Measurements from ENCODE around the gene HERPUD2.
"Not testable (repeated sequence)": the region's sequence is repeated elsewhere in the genome, so short reads cannot be mapped to it uniquely, and the experiment has no call there.

Gene HERPUD2

GRCh38 chr7:35677582-35678356, 17.2 kb downstream of the HERPUD2 start:
- no peak for TF ChIP-seq ZNF274 (IDR thresholded peaks at IDR 0.05; ENCODE audit: low read depth, low read length)
- no peak overlapping the region for H3K4me3 ChIP-seq (ENCODE audit: low read length)

- TF ChIP-seq ZNF274 (IDR thresholded peaks at IDR 0.05; ENCODE audit: low read depth, low read length): no peak
- no peak overlapping the region for H3K4me3 ChIP-seq (ENCODE audit: low read length)
Observed at GRCh38 chr7:35676211-35676610, 18.7 kb downstream of the HERPUD2 start.

- no peak overlapping the region for H3K4me3 ChIP-seq (ENCODE audit: low read length)
- no peak for TF ChIP-seq ZNF274 (IDR thresholded peaks at IDR 0.05; ENCODE audit: low read depth, low read length)
Observed at GRCh38 chr7:35670856-35671569, 23.9 kb downstream of the HERPUD2 start.

GRCh38 chr7:35660411-35660810, 34.5 kb downstream of the HERPUD2 start:
- not testable (repeated sequence) for H3K4me3 ChIP-seq (ENCODE audit: low read length)

- no peak for TF ChIP-seq ZNF274 (IDR thresholded peaks at IDR 0.05; ENCODE audit: low read depth, low read length)
- H3K4me3 ChIP-seq (ENCODE audit: low read length): no peak overlapping the region
Observed at GRCh38 chr7:35658606-35659201, 36.2 kb downstream of the HERPUD2 start.

- H3K4me3 ChIP-seq (ENCODE audit: low read length): no peak overlapping the region
- no peak for TF ChIP-seq ZNF274 (IDR thresholded peaks at IDR 0.05; ENCODE audit: low read depth, low read length)
Observed at GRCh38 chr7:35657125-35657524, 37.8 kb downstream of the HERPUD2 start.

GRCh38 chr7:35654558-35654957, 40.4 kb downstream of the HERPUD2 start:
- not testable (repeated sequence) for H3K4me3 ChIP-seq (ENCODE audit: low read length)

- no peak overlapping the region for H3K4me3 ChIP-seq (ENCODE audit: low read length)
- TF ChIP-seq ZNF274 (IDR thresholded peaks at IDR 0.05; ENCODE audit: low read depth, low read length): no peak
Observed at GRCh38 chr7:35652124-35652523, 42.8 kb downstream of the HERPUD2 start.

- no peak overlapping the region for H3K4me3 ChIP-seq (ENCODE audit: low read length)
- no peak for TF ChIP-seq ZNF274 (IDR thresholded peaks at IDR 0.05; ENCODE audit: low read depth, low read length)
Observed at GRCh38 chr7:35650751-35651150, 44.2 kb downstream of the HERPUD2 start.

- no peak for TF ChIP-seq ZNF274 (IDR thresholded peaks at IDR 0.05; ENCODE audit: low read depth, low read length)
- H3K4me3 ChIP-seq (ENCODE audit: low read length): no peak overlapping the region
Observed at GRCh38 chr7:35649711-35650110, 45.2 kb downstream of the HERPUD2 start.

GRCh38 chr7:35648367-35648766, 46.6 kb downstream of the HERPUD2 start:
- no peak overlapping the region for H3K4me3 ChIP-seq (ENCODE audit: low read length)
- TF ChIP-seq ZNF274 (IDR thresholded peaks at IDR 0.05; ENCODE audit: low read depth, low read length): no peak

GRCh38 chr7:35647171-35647574, 47.8 kb downstream of the HERPUD2 start:
- H3K4me3 ChIP-seq (ENCODE audit: low read length): no peak overlapping the region
- TF ChIP-seq ZNF274 (IDR thresholded peaks at IDR 0.05; ENCODE audit: low read depth, low read length): no peak

GRCh38 chr7:35646289-35647023, 48.5 kb downstream of the HERPUD2 start:
- peak overlapping the region; percentile 31; the same call in 1 of the 2 replicates for H3K4me3 ChIP-seq (ENCODE audit: low read length)
- TF ChIP-seq ZNF274 (IDR thresholded peaks at IDR 0.05; ENCODE audit: low read depth, low read length): no peak

- H3K4me3 ChIP-seq (ENCODE audit: low read length): no peak overlapping the region
- no peak for TF ChIP-seq ZNF274 (IDR thresholded peaks at IDR 0.05; ENCODE audit: low read depth, low read length)
Observed at GRCh38 chr7:35645691-35646090, 49.2 kb downstream of the HERPUD2 start.

Data from GM08714 (cell line).